GM12878 (cell line): Measurements from ENCODE around the gene OTOG. TPM values are rescaled to one million over a fixed set of nuclear protein-coding genes. Genes with fewer than 3 reads are reported as not detected.

Experiments used
- ATAC-seq: fragments of 200-7000 bp; cut with Tn5 transposase; 3 replicates; pipeline ENCODE4 v1.9.1; 2020; ENCODE audit warnings: mild to moderate bottlenecking, moderate library complexity
- BruUV-seq: library from RNA; stranded (reverse); fragments of 400-500 nt; replicated peaks from 2 replicates; lab custom pipeline; 2021; lab: Mats Ljungman, UMichigan
- CTCF ChIA-PET: fragments of 300-600 bp; sonication (Branson Sonifier 250); formaldehyde crosslinking; extraction: SDS; loops from one replicate; lab custom pipeline; 2021; ENCODE audit warnings: inconsistent platforms; lab: Yijun Ruan, JAX
- POLR2A ChIA-PET: fragments of 350-600 bp; formaldehyde crosslinking; extraction: SDS; loops from one replicate; lab custom pipeline; 2021; ENCODE audit warnings: inconsistent platforms; lab: Charles Lee
- RAD21 ChIA-PET: fragments of 300-600 bp; sonication (Branson Sonifier 250); formaldehyde crosslinking; loops from one replicate; lab custom pipeline; 2023; ENCODE audit warnings: antibody characterized with exemption; ENCODE audit not compliant: unreplicated experiment; lab: Charles Lee
- SMC1A ChIA-PET: fragments of 300-600 bp; sonication (Branson Sonifier 250); formaldehyde crosslinking; loops from one replicate; lab custom pipeline; 2023; ENCODE audit not compliant: unreplicated experiment, uncharacterized antibody; lab: Charles Lee
- DNase-seq: peaks from one replicate; pipeline ENCODE4 v3.0.0-alpha.2; 2011; ENCODE audit warnings: low read depth, low spot score
- FAIRE-seq: peaks from 3 replicates; lab custom pipeline; 2011; peaks lifted over from hg19 to GRCh38; lab: Jason Lieb, UNC
- H2AFZ ChIP-seq: 2 replicates; pipeline ENCODE4 v1.6.0; 2011; ENCODE audit warnings: low read depth, low read length, control low read depth; ENCODE audit not compliant: control insufficient read depth
- H3K27ac ChIP-seq: 2 replicates; pipeline ENCODE4 v1.5.1; 2011; ENCODE audit warnings: control low read depth; ENCODE audit not compliant: control insufficient read depth, insufficient read depth
- H3K27me3 ChIP-seq, 2 experiments: replicated peaks in 1 of 2; 2 replicates each; pipeline versions ENCODE4 v1.6.0 to v1.6.1; 2011; ENCODE audit warnings: low read length in 1 of 2; ENCODE audit not compliant: control insufficient read depth in 2 of 2, insufficient read depth in 2 of 2
- H3K36me3 ChIP-seq, 2 experiments: 2 replicates each; pipeline ENCODE4 v1.5.1; 2011; ENCODE audit warnings: low read length in 1 of 2; ENCODE audit not compliant: control insufficient read depth in 2 of 2, insufficient read depth in 2 of 2
- H3K4me1 ChIP-seq: 2 replicates; pipeline ENCODE4 v1.6.1; 2011; ENCODE audit warnings: mild to moderate bottlenecking, low read length, moderate library complexity, mixed read lengths; ENCODE audit not compliant: control insufficient read depth, insufficient read depth
- H3K4me2 ChIP-seq: 2 replicates; pipeline ENCODE4 v1.6.0; 2011; ENCODE audit warnings: control low read depth; ENCODE audit not compliant: control insufficient read depth, insufficient read depth
- H3K4me3 ChIP-seq: fragments of 200-600 bp; sonication (generic); 2 replicates; pipeline ENCODE4 v1.5.1; 2016
- H3K79me2 ChIP-seq: 2 replicates; pipeline ENCODE4 v1.6.0; 2011; ENCODE audit warnings: low read length; ENCODE audit not compliant: control insufficient read depth, insufficient read depth
- H3K9ac ChIP-seq: 2 replicates; pipeline ENCODE4 v1.8.0; 2011; ENCODE audit warnings: low read length, control low read depth, mixed read lengths; ENCODE audit not compliant: control insufficient read depth, insufficient read depth
- H3K9me3 ChIP-seq: replicated peaks from 3 replicates; pipeline ENCODE4 v1.5.1; 2011; ENCODE audit warnings: mild to moderate bottlenecking, low read length; ENCODE audit not compliant: control insufficient read depth, insufficient read depth
- H4K20me1 ChIP-seq: 2 replicates; pipeline ENCODE4 v1.6.0; 2011; ENCODE audit not compliant: control insufficient read depth, insufficient read depth
- ATF7 ChIP-seq: fragments of 450-650 bp; IDR thresholded peaks from 2 replicates; pipeline ENCODE4 v1.6.1; 2016; ENCODE audit warnings: low read depth, mild to moderate bottlenecking
- CBX3 ChIP-seq: fragments of 200-600 bp; sonication (generic); IDR thresholded peaks from 2 replicates; pipeline ENCODE4 v1.6.1; 2016; ENCODE audit warnings: low read depth, borderline replicate concordance
- CHD2 ChIP-seq: IDR thresholded peaks from 2 replicates; pipeline ENCODE4 v1.6.1; 2011; ENCODE audit warnings: low read depth, low read length, improper control_type of control experiment, borderline replicate concordance
- CREM ChIP-seq: IDR thresholded peaks from 2 replicates; pipeline ENCODE4 v1.6.1; 2014; ENCODE audit warnings: antibody characterized with exemption, low read depth
- EZH2 ChIP-seq: IDR thresholded peaks from 2 replicates; pipeline ENCODE4 v1.6.1; 2012; ENCODE audit warnings: low read depth, mild to moderate bottlenecking, control low read depth, inconsistent platforms, low read length, borderline replicate concordance; ENCODE audit not compliant: control insufficient read depth
- FOS ChIP-seq: IDR thresholded peaks from 3 replicates; pipeline ENCODE4 v1.6.1; 2011; ENCODE audit warnings: borderline replicate concordance; ENCODE audit not compliant: insufficient read length; ENCODE audit errors: extremely low read depth
- KLF5 ChIP-seq: fragments of 450-650 bp; IDR thresholded peaks from 2 replicates; pipeline ENCODE4 v1.6.1; 2014; ENCODE audit warnings: mild to moderate bottlenecking; ENCODE audit not compliant: partially characterized antibody
- MTA2 ChIP-seq: fragments of 450-650 bp; IDR thresholded peaks from 2 replicates; pipeline ENCODE4 v1.6.1; 2016; ENCODE audit warnings: low read depth, mild to moderate bottlenecking, moderate library complexity
- NBN ChIP-seq: fragments of 450-650 bp; IDR thresholded peaks from 2 replicates; pipeline ENCODE4 v1.6.1; 2016
- SRF ChIP-seq, 2 experiments: IDR thresholded peaks; 2 replicates each; pipeline ENCODE4 v1.6.1; 2011; ENCODE audit warnings: low read depth in 2 of 2, low read length in 2 of 2, mild to moderate bottlenecking in 1 of 2, moderate library complexity in 1 of 2
- SUZ12 ChIP-seq: fragments of 200-600 bp; sonication (generic); IDR thresholded peaks from one replicate; pipeline ENCODE4 v1.6.1; 2018; ENCODE audit warnings: antibody characterized with exemption, mild to moderate bottlenecking; ENCODE audit not compliant: unreplicated experiment
- TAF1 ChIP-seq: IDR thresholded peaks from 2 replicates; pipeline ENCODE4 v1.6.1; 2011; ENCODE audit warnings: mild to moderate bottlenecking, low read depth, low read length, borderline replicate concordance
- TCF7 ChIP-seq: IDR thresholded peaks from 2 replicates; pipeline ENCODE4 v1.6.1; 2014; ENCODE audit warnings: antibody characterized with exemption, borderline replicate concordance
- ZBED1 ChIP-seq: IDR thresholded peaks from 2 replicates; pipeline ENCODE4 v1.6.1; 2016; ENCODE audit warnings: borderline replicate concordance
- WGBS: methylation state at CpG from one replicate; pipeline ENCODE4 v1.1.6; 2016; ENCODE audit warnings: low lambda C conversion rate; ENCODE audit not compliant: insufficient replicate concordance, insufficient coverage; ENCODE audit errors: missing lambda C conversion rate; 5-methylcytosine and 5-hydroxymethylcytosine counted together
- in situ Hi-C: fragments of 300-500 bp; cut with MboI; formaldehyde crosslinking; loops from 9 replicates; pipeline ENCODE4 v1.14.3; 2018; ENCODE audit warnings: mixed read lengths
- intact Hi-C: fragments of 100-400 bp; cut with micrococcal nuclease; formaldehyde crosslinking; loops from one replicate; pipeline ENCODE4 v1.14.2; 2022; ENCODE audit not compliant: unreplicated experiment
- polyA plus RNA-seq, 11 experiments: library from polyadenylated mRNA; depleted of rRNA in 4 of 11; unstranded in 6 of 11; stranded (reverse) in 5 of 11; fragments of >200 nt; fragmentation: Nextera tagmentation in 4 of 11; fragmentation: Illumina TruSeq in 1 of 11; extraction: Ambion mirVana in 4 of 11; extraction: Trizol in 1 of 11; gene quantifications; 1 replicate in 1 of 11; 2 replicates in 10 of 11; pipeline versions ENCODE4 v1.2.1 to v1.2.3, GENCODE V29; 2011 to 2016; ENCODE audit warnings: inconsistent platforms in 2 of 11, missing spikeins in 2 of 11, low read depth in 1 of 11
- total RNA-seq, 4 experiments: library from RNA; depleted of rRNA in 3 of 4; stranded (reverse); fragments of >200 nt in 3 of 4; fragmentation: Illumina TruSeq in 1 of 4; extraction: Trizol in 1 of 4; gene quantifications; 2 replicates each; pipeline versions ENCODE4 v1.2.1 to v1.2.3, GENCODE V29; 2013 to 2021
- TF ChIP-seq, protein P1 (sequence below): fragments of 450-650 bp; IDR thresholded peaks from 2 replicates; pipeline ENCODE4 v1.6.1; 2017; ENCODE audit warnings: low read depth, mild to moderate bottlenecking, moderate library complexity
- TF ChIP-seq, protein P2 (sequence below): IDR thresholded peaks from 2 replicates; pipeline ENCODE4 v1.6.1; 2012; ENCODE audit warnings: improper control_type of control experiment, low read depth, low read length; ENCODE audit not compliant: insufficient replicate concordance

The OTOG gene
- total and polyA plus RNA-seq, 10 of the 15 experiments (the other 5 are each of a cell fraction or from before 2014, with no cell fraction given): not detected

DNA sequence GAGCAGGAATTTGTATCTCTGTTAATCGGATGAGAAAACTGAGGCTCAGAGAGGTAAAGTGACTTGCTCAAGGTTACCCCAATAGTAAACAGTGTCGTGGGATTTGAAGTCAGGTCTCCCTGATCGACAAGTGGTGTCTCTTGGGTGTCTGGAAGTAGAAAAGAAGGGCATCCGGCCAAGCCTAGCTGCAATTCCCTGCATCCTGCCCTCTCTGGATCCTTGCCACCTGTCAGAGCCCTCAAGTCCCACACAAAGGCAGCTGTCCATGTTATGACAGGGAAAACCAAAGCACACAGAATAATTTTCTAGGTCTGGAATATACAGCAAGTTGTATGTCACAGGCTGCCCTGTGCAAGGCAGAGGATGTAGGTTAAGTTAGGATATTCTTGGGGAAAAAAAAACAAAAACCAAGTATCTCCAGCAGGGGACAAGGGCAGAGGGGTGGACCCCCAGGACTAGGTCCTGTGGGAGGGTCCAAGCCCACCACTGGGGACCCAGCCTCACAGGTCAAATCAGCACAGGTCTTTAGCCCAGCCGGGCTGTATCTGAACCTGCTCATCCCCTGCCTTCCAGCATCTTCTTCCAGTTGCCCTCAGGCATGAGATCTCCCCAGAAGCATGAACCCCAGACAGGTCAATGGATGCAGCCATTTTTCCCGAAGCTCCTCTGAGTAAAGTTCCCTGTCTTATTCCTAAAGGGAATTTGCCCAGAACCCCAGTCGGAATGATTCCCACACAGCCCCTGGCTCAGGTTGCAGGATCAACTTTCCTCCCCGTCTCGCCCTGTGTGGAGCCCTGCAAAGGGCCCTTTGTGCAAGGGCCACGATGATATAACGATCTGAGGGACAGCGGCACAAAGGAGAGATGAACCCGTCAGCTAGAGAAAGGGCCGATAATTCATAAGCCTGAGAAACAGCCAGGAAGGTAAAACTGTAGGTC is 17.9 kb upstream of the OTOG start (continued):
- TF ChIP-seq, protein P1, sequence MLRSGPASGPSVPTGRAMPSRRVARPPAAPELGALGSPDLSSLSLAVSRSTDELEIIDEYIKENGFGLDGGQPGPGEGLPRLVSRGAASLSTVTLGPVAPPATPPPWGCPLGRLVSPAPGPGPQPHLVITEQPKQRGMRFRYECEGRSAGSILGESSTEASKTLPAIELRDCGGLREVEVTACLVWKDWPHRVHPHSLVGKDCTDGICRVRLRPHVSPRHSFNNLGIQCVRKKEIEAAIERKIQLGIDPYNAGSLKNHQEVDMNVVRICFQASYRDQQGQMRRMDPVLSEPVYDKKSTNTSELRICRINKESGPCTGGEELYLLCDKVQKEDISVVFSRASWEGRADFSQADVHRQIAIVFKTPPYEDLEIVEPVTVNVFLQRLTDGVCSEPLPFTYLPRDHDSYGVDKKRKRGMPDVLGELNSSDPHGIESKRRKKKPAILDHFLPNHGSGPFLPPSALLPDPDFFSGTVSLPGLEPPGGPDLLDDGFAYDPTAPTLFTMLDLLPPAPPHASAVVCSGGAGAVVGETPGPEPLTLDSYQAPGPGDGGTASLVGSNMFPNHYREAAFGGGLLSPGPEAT: no peak
- no peak for TF ChIP-seq FOS
- TF ChIP-seq, all 136 proteins: peak for 0

DNA sequence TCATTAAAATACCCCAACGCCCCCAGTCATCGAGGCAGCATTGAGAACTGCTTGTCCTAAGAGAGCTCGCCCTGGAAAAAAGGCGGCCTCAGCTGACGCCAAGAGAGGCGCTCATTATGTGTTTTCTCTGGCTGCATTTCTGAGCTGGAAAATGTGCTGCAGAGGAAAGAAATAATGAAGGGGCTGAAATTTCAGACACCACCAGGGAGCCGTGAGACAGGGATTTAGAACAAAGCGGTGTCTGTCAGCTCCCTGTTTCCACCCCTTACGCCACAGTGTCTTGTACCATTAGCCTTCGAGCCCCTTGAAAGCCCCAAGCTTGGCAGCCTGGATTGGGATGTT is 17.2 kb upstream of the OTOG start:
- no peak overlapping the region for H3K4me2 ChIP-seq
- POLR2A ChIA-PET: no interaction called here
- FAIRE-seq (no peak), DNase-seq (no peak), ATAC-seq (no peak)
- no TSS peak for BruUV-seq
- H3K27ac ChIP-seq: no peak overlapping the region
- in situ Hi-C loops (no loop called here), intact Hi-C loops (loop anchor here (2.0 kb wide), 1 partner anchor 145 kb away; no protein-coding TSS in a partner anchor)
- RAD21 ChIA-PET: no interaction called here
- CTCF ChIA-PET: interaction anchor here (1.2 to 3.2 kb wide), 4 partner anchors 143 to 300 kb away, joined by 3 to 61 read pairs (median 7); no protein-coding TSS in a partner anchor
- H3K36me3 ChIP-seq: no peaks in the 10 kb centered on the region
- H3K79me2 ChIP-seq: no peaks in the 10 kb centered on the region
- no peak overlapping the region for H3K9ac ChIP-seq
- no peak overlapping the region for H3K4me3 ChIP-seq
- H4K20me1 ChIP-seq: peaks cover 4% of the 10 kb centered on the region; the same call in 1 of the 2 replicates
- peaks cover 0 to 3% of the 10 kb centered on the region in 2 experiments; a peak in 2 of 4 replicates for H3K27me3 ChIP-seq
- no peaks in the 10 kb centered on the region for H3K9me3 ChIP-seq
- 47% methylated on average over 10 of the region's 10 CpGs for WGBS
- SMC1A ChIA-PET: interaction anchor here (1.4 kb wide), 1 partner anchor 300 kb away, joined by 5 read pairs; no protein-coding TSS in a partner anchor
- H2AFZ ChIP-seq: no peak overlapping the region
- H3K4me1 ChIP-seq: no peaks in the 10 kb centered on the region
- no peak for TF ChIP-seq CHD2
- no peak for TF ChIP-seq NBN
- TF ChIP-seq CBX3: no peak
- TF ChIP-seq MTA2: no peak
- TF ChIP-seq CREM: no peak
- no peak for TF ChIP-seq SUZ12
- TF ChIP-seq, protein P2, sequence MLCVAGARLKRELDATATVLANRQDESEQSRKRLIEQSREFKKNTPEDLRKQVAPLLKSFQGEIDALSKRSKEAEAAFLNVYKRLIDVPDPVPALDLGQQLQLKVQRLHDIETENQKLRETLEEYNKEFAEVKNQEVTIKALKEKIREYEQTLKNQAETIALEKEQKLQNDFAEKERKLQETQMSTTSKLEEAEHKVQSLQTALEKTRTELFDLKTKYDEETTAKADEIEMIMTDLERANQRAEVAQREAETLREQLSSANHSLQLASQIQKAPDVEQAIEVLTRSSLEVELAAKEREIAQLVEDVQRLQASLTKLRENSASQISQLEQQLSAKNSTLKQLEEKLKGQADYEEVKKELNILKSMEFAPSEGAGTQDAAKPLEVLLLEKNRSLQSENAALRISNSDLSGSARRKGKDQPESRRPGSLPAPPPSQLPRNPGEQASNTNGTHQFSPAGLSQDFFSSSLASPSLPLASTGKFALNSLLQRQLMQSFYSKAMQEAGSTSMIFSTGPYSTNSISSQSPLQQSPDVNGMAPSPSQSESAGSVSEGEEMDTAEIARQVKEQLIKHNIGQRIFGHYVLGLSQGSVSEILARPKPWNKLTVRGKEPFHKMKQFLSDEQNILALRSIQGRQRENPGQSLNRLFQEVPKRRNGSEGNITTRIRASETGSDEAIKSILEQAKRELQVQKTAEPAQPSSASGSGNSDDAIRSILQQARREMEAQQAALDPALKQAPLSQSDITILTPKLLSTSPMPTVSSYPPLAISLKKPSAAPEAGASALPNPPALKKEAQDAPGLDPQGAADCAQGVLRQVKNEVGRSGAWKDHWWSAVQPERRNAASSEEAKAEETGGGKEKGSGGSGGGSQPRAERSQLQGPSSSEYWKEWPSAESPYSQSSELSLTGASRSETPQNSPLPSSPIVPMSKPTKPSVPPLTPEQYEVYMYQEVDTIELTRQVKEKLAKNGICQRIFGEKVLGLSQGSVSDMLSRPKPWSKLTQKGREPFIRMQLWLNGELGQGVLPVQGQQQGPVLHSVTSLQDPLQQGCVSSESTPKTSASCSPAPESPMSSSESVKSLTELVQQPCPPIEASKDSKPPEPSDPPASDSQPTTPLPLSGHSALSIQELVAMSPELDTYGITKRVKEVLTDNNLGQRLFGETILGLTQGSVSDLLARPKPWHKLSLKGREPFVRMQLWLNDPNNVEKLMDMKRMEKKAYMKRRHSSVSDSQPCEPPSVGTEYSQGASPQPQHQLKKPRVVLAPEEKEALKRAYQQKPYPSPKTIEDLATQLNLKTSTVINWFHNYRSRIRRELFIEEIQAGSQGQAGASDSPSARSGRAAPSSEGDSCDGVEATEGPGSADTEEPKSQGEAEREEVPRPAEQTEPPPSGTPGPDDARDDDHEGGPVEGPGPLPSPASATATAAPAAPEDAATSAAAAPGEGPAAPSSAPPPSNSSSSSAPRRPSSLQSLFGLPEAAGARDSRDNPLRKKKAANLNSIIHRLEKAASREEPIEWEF: no peak
- TF ChIP-seq ATF7: no peak
- no peak for TF ChIP-seq TCF7
- no peak for TF ChIP-seq TAF1
- TF ChIP-seq KLF5: no peak
- TF ChIP-seq SRF (IDR thresholded peaks at IDR 0.05; ENCODE audit: low read depth in 2 of 2, low read length in 2 of 2): no peak
- no peak for TF ChIP-seq EZH2
- no peak for TF ChIP-seq ZBED1
